SK-N-MC (cell line): ENCODE measurements around the gene HSPBP1.

Experiments used
- DNase-seq: peaks from one replicate; pipeline ENCODE4 v3.0.0-alpha.2; 2011; ENCODE audit warnings: low read depth, low spot score
- H3K27ac ChIP-seq: fragments of 200-600 bp; sonication (generic); 2 replicates; pipeline ENCODE4 v1.5.1; 2016; ENCODE audit warnings: mixed run types
- H3K36me3 ChIP-seq: fragments of 200-600 bp; sonication (generic); 2 replicates; pipeline ENCODE4 v1.6.1; 2017; ENCODE audit warnings: antibody characterized with exemption, low read length, mixed read lengths; ENCODE audit not compliant: insufficient read depth
- H3K4me3 ChIP-seq: fragments of 200-600 bp; sonication (generic); 2 replicates; pipeline ENCODE4 v1.5.1; 2016
- H3K9ac ChIP-seq: fragments of 200-600 bp; sonication (generic); 2 replicates; pipeline ENCODE4 v1.8.0; 2017; ENCODE audit warnings: mixed run types, mixed read lengths; ENCODE audit not compliant: insufficient read length
- H3K9me3 ChIP-seq: fragments of 200-600 bp; sonication (generic); 2 replicates; pipeline ENCODE4 v1.6.1; 2017; ENCODE audit warnings: low read depth, mild to moderate bottlenecking, antibody characterized with exemption, low read length, moderate library complexity, mixed read lengths
- EZH2 ChIP-seq: fragments of 200-600 bp; sonication (generic); IDR thresholded peaks from one replicate; pipeline ENCODE4 v1.6.1; 2017; ENCODE audit warnings: antibody characterized with exemption
- FOXP2 ChIP-seq: optimal IDR thresholded peaks from 2 replicates; pipeline ENCODE3; 2011; ENCODE audit warnings: mild to moderate bottlenecking, moderate library complexity; ENCODE audit not compliant: insufficient read depth; ENCODE audit errors: extremely low read length, control extremely low read depth
- POLR2AphosphoS5 ChIP-seq: IDR thresholded peaks from 2 replicates; pipeline ENCODE4 v1.6.1; 2012; ENCODE audit warnings: mild to moderate bottlenecking, low read depth, low read length, borderline replicate concordance

The HSPBP1 gene

DNA sequence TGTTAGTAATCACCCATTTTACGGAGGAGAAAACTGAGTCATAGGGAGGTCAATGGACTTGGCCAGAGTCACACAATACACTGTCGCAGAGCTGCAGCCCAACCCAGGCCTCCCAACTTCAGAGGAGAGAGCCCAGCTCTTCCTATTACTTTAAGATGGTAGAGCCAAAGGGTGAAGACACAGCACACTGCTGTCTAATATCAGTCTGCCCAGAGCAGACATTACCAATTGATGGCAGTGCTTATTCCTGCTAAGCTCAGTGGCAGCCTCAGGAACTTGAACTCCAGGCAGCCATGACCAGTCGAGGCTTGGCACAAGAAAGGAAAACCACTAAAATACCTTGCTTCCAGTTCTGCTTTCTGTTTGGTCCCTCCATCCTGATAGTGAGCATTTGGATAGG is 26.8 kb upstream of the HSPBP1 start:
- H3K4me3 ChIP-seq: no peak overlapping the region
- DNase-seq: no peak
- TF ChIP-seq POLR2AphosphoS5: no peak
- no peak for TF ChIP-seq EZH2
- TF ChIP-seq FOXP2: no peak
- H3K9ac ChIP-seq: no peak overlapping the region
- H3K9me3 ChIP-seq: no peaks in the 10 kb centered on the region
- H3K27ac ChIP-seq: no peak overlapping the region
- peaks cover 30% of the 10 kb centered on the region; the same call in 1 of the 2 replicates for H3K36me3 ChIP-seq

- no peak for DNase-seq
- no peak overlapping the region for H3K27ac ChIP-seq
- peaks cover 30% of the 10 kb centered on the region; the same call in 1 of the 2 replicates for H3K36me3 ChIP-seq
- H3K9ac ChIP-seq: no peak overlapping the region
- no peaks in the 10 kb centered on the region for H3K9me3 ChIP-seq
- TF ChIP-seq EZH2 (no peak), POLR2AphosphoS5 (no peak), FOXP2 (no peak)
- no peak overlapping the region for H3K4me3 ChIP-seq
Measured at GRCh38 chr19:55305983-55306562, 26.2 kb upstream of the HSPBP1 start.

DNA sequence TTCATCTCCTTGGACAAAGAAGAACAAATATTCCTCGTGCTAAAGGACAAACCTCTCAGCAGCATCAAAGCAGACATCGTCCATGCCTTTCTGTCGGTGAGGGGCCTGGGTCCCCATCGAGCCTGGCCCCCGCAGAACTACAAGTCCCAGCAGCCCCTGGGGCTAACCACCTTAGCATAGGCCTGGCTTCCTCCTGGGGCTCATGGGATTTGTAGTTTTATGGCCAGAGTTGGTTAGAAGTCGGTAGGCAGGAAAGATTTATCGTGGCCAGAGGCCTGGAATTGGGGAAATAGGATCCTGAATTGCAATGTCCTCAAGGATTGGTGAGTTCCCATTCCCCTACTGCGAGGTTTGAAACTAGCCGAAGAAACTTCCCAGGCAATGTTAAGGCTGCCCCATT is 25.6 kb upstream of the HSPBP1 start:
- TF ChIP-seq FOXP2 (no peak), POLR2AphosphoS5 (no peak), EZH2 (no peak)
- peaks cover 30% of the 10 kb centered on the region; the same call in 1 of the 2 replicates for H3K36me3 ChIP-seq
- no peaks in the 10 kb centered on the region for H3K9me3 ChIP-seq
- no peak overlapping the region for H3K4me3 ChIP-seq
- no peak overlapping the region for H3K9ac ChIP-seq
- no peak overlapping the region for H3K27ac ChIP-seq
- no peak for DNase-seq

- Histone ChIP-seq H3K27ac (no peak overlapping the region), H3K4me3 (no peak overlapping the region), H3K9me3 (no peaks in the 10 kb centered on the region), H3K9ac (no peak overlapping the region), H3K36me3 (peaks cover 30% of the 10 kb centered on the region; the same call in 1 of the 2 replicates)
- TF ChIP-seq FOXP2: no peak
- TF ChIP-seq EZH2: no peak
- no peak for TF ChIP-seq POLR2AphosphoS5
- no peak for DNase-seq
Measured at GRCh38 chr19:55304980-55305379, 25.1 kb upstream of the HSPBP1 start.

- peaks cover 29% of the 10 kb centered on the region; the same call in 1 of the 2 replicates for H3K36me3 ChIP-seq
Measured at GRCh38 chr19:55304279-55304978, 24.5 kb upstream of the HSPBP1 start.

DNA sequence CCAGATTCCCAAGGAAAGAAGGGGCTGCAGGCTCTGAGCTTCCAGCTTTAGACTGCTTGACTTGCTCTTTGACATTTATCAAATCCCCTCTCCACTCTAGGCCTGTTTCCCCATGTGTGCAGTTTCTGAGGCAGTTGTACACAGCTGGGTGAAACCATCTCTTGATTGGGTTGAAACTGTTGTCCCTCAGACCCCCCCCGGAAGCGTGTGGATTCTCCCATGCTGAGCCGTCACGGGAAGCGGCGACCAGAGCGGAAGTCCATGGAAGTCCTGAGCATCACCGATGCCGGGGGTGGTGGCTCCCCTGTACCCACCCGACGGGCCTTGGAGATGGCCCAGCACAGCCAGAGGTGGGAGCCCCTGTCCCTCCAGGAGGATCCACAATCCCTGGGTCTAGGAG is 23.6 kb upstream of the HSPBP1 start:
- no peak for TF ChIP-seq POLR2AphosphoS5
- TF ChIP-seq EZH2: no peak
- TF ChIP-seq FOXP2: no peak
- no peak overlapping the region for H3K27ac ChIP-seq
- no peak overlapping the region for H3K4me3 ChIP-seq
- DNase-seq: no peak
- peaks cover 23% of the 10 kb centered on the region; the same call in 1 of the 2 replicates for H3K36me3 ChIP-seq
- no peaks in the 10 kb centered on the region for H3K9me3 ChIP-seq
- no peak overlapping the region for H3K9ac ChIP-seq

More at GRCh38 chr19:55304279-55304978, 24.5 kb upstream of the HSPBP1 start:
- Histone ChIP-seq H3K9me3 (no peaks in the 10 kb centered on the region), H3K27ac (no peak overlapping the region), H3K9ac (no peak overlapping the region), H3K4me3 (no peak overlapping the region)
- TF ChIP-seq EZH2: no peak
- TF ChIP-seq POLR2AphosphoS5: no peak
- TF ChIP-seq FOXP2: no peak
- DNase-seq: no peak

- DNase-seq: no peak
- Histone ChIP-seq H3K27ac (no peak overlapping the region), H3K9ac (no peak overlapping the region), H3K4me3 (no peak overlapping the region; the same call in 1 of the 2 replicates), H3K36me3 (peaks cover 23% of the 10 kb centered on the region; the same call in 1 of the 2 replicates), H3K9me3 (no peaks in the 10 kb centered on the region)
- no peak for TF ChIP-seq FOXP2
- TF ChIP-seq POLR2AphosphoS5: no peak
- no peak for TF ChIP-seq EZH2
Measured at GRCh38 chr19:55302318-55302703, 22.4 kb upstream of the HSPBP1 start.

DNA sequence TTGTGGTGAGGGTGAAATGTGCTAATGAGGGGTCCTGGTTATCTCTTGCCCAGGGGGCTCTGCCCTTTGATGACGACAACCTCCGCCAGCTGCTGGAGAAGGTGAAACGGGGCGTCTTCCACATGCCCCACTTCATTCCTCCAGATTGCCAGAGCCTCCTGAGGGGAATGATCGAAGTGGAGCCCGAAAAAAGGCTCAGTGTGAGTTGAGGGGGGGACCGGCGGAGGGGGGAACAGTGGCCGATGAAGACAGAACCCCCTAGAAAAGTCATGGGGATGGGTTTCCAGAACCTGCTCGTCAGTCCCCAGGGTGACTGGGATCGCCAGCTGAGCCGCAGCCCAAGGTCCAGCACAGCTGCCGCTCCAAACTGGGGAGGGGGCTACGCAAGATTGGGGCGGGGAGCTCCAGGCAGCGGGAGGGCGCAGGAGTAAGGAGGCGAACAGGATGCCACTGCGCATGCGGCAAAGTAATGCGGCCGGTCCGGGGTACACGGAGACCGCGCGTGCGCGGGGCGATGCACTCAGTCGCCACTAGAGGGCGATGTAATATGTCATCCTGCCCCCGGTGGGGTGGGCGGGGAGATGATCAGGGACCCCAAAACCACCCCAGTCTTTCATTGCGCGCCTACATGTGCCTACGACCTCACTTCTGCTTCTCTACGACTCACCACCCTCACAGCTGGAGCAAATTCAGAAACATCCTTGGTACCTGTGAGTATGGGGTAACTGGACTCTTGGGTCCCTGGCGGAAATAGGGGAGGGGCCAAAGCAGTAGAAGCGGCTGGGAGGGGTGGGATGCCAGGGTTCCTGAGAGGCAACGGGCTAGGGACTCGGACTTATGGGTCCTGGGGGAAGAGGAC is 21.8 kb upstream of the HSPBP1 start:
- Histone ChIP-seq H3K4me3 (peak overlapping the region; percentile 72), H3K36me3 (peaks cover 18% of the 10 kb centered on the region; the same call in 1 of the 2 replicates), H3K9me3 (no peaks in the 10 kb centered on the region), H3K9ac (peak overlapping the region; percentile 32), H3K27ac (no peak overlapping the region)
- no peak for DNase-seq
- peak; percentile 62; the same call in 1 of the 2 replicates for TF ChIP-seq POLR2AphosphoS5
- no peak for TF ChIP-seq EZH2
- TF ChIP-seq FOXP2: no peak
